HepG2 (cell line): ENCODE results near the gene CCDC158. TPM values are rescaled to one million over a fixed set of nuclear protein-coding genes. Genes with fewer than 3 reads are reported as not detected.

Source experiments
- FOXP4 ChIP-seq: sonication (generic); formaldehyde crosslinking; IDR thresholded peaks from 2 replicates; pipeline ENCODE4 v1.4.0; 2020; ENCODE audit warnings: missing genetic modification reagents
- SAP130 ChIP-seq: IDR thresholded peaks from 2 replicates; pipeline ENCODE4 v1.6.1; 2016; ENCODE audit warnings: low read depth
- ZBTB20 ChIP-seq: sonication (generic); formaldehyde crosslinking; IDR thresholded peaks from 2 replicates; pipeline ENCODE4 v1.8.1; 2023; ENCODE audit warnings: missing genetic modification reagents, low read depth, mild to moderate bottlenecking, borderline replicate concordance
- ZNF292 ChIP-seq: sonication (generic); formaldehyde crosslinking; IDR thresholded peaks from 2 replicates; pipeline ENCODE4 v1.8.1; 2022; ENCODE audit warnings: mild to moderate bottlenecking, low read depth, missing genetic modification reagents, borderline replicate concordance
- ZNF510 ChIP-seq: sonication (generic); formaldehyde crosslinking; IDR thresholded peaks from 2 replicates; pipeline ENCODE4 v1.4.0; 2020; ENCODE audit warnings: low read depth, mild to moderate bottlenecking, missing genetic modification reagents
- ZNF709 ChIP-seq: sonication (generic); formaldehyde crosslinking; IDR thresholded peaks from 2 replicates; pipeline ENCODE4 v1.5.0; 2020; ENCODE audit warnings: mild to moderate bottlenecking, missing genetic modification reagents
- ZNF784 ChIP-seq: sonication (generic); formaldehyde crosslinking; IDR thresholded peaks from 2 replicates; pipeline ENCODE4 v1.5.1; 2020; ENCODE audit warnings: missing genetic modification reagents, mild to moderate bottlenecking, borderline replicate concordance
- ZNF792 ChIP-seq: IDR thresholded peaks from 2 replicates; pipeline ENCODE4 v1.6.1; 2016
- ZSCAN9 ChIP-seq: IDR thresholded peaks from 2 replicates; pipeline ENCODE4 v1.6.1; 2016; ENCODE audit warnings: borderline replicate concordance
- polyA plus RNA-seq, 8 experiments: library from polyadenylated mRNA; depleted of rRNA in 3 of 8; stranded (reverse) in 7 of 8; unstranded in 1 of 8; fragments of >200 nt; fragmentation: Illumina TruSeq in 4 of 8; extraction: Trizol in 4 of 8; gene quantifications; 2 replicates each; pipeline versions ENCODE4 v1.2.1 to v1.2.3, GENCODE V29; 2011 to 2016; ENCODE audit warnings: low read depth in 4 of 8, missing spikeins in 1 of 8, mixed read lengths in 1 of 8; ENCODE audit not compliant: insufficient read depth in 1 of 8
- total RNA-seq, 5 experiments: library from RNA; depleted of rRNA; stranded (reverse); fragments of >200 nt; fragmentation: Illumina TruSeq; extraction: Trizol; gene quantifications; 2 replicates each; pipeline ENCODE4 v1.2.3, GENCODE V29; 2016; ENCODE audit warnings: low read depth in 1 of 5
- TF ChIP-seq, protein P1 (sequence below), 2 experiments: sonication (generic) in 1 of 2; formaldehyde crosslinking in 1 of 2; IDR thresholded peaks; 2 replicates each; pipeline versions ENCODE4 v1.6.1 to v1.9.0; 2014 to 2022; ENCODE audit warnings: antibody characterized with exemption in 1 of 2, borderline replicate concordance in 1 of 2, inconsistent platforms in 1 of 2, low read depth in 1 of 2, missing genetic modification reagents in 1 of 2
- TF ChIP-seq, protein P2 (sequence below): sonication (generic); formaldehyde crosslinking; IDR thresholded peaks from 2 replicates; pipeline ENCODE4 v1.5.1; 2020; ENCODE audit warnings: mild to moderate bottlenecking, missing genetic modification reagents, moderate library complexity
- TF ChIP-seq, protein P3 (sequence below): sonication (generic); formaldehyde crosslinking; IDR thresholded peaks from 2 replicates; pipeline ENCODE4 v1.4.0; 2020; ENCODE audit warnings: mild to moderate bottlenecking, missing genetic modification reagents

The CCDC158 gene
- total and polyA plus RNA-seq, 2 of the 13 experiments (the other 11 are each of a cell fraction or from before 2014, with no cell fraction given), result not detected

DNA sequence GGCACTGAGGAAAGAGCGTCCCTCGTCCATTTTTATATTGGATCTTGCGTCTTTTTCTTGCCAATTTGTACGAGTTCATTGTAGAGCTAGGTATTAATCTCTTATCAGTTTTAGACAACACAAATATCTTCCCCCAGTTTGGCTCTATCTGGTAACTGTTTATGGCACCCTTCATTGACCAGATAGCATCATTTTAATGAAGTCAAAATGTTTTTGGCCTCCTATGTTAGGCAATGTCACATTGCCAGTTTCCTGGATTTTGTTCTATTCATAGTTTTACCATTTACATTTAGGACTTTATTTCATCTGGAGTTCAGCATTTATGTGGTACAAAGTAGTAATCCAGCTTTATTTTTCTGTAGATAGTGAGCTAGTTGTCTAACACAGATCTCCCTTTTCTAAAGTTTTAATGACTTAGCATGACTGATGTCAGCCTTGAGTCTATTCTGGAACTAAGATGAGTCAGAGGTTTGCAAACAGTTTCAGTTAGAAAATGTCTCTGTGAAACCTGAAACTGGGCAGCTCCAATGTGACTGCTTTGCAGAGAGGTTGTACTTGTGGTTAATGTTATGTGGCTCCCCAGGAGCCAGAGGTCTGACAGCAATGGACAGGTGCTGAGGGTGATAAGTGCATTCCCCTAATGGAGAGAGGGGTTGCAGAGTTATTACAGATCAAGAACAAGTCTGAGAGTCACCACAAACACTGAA, 119.7 kb downstream of the CCDC158 start (continued):
- TF ChIP-seq, protein P1, sequence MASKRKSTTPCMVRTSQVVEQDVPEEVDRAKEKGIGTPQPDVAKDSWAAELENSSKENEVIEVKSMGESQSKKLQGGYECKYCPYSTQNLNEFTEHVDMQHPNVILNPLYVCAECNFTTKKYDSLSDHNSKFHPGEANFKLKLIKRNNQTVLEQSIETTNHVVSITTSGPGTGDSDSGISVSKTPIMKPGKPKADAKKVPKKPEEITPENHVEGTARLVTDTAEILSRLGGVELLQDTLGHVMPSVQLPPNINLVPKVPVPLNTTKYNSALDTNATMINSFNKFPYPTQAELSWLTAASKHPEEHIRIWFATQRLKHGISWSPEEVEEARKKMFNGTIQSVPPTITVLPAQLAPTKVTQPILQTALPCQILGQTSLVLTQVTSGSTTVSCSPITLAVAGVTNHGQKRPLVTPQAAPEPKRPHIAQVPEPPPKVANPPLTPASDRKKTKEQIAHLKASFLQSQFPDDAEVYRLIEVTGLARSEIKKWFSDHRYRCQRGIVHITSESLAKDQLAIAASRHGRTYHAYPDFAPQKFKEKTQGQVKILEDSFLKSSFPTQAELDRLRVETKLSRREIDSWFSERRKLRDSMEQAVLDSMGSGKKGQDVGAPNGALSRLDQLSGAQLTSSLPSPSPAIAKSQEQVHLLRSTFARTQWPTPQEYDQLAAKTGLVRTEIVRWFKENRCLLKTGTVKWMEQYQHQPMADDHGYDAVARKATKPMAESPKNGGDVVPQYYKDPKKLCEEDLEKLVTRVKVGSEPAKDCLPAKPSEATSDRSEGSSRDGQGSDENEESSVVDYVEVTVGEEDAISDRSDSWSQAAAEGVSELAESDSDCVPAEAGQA (IDR thresholded peaks at IDR 0.05; ENCODE audit: low read depth), result no peak
- TF ChIP-seq, protein P1 (CRISPR knock-in tag; IDR thresholded peaks at IDR 0.05; ENCODE audit: borderline replicate concordance), result no peak
- TF ChIP-seq SAP130 (CRISPR knock-in tag), result peak; percentile 77
- peak; percentile 98 for TF ChIP-seq ZNF792
- no peak for TF ChIP-seq FOXP4 (CRISPR knock-in tag)
- 0 out of 2 replicates have a peak, but pooled peaks have one; percentile 25 for TF ChIP-seq ZSCAN9 (CRISPR knock-in tag)
- no peak for TF ChIP-seq ZBTB20
- TF ChIP-seq, protein P2, sequence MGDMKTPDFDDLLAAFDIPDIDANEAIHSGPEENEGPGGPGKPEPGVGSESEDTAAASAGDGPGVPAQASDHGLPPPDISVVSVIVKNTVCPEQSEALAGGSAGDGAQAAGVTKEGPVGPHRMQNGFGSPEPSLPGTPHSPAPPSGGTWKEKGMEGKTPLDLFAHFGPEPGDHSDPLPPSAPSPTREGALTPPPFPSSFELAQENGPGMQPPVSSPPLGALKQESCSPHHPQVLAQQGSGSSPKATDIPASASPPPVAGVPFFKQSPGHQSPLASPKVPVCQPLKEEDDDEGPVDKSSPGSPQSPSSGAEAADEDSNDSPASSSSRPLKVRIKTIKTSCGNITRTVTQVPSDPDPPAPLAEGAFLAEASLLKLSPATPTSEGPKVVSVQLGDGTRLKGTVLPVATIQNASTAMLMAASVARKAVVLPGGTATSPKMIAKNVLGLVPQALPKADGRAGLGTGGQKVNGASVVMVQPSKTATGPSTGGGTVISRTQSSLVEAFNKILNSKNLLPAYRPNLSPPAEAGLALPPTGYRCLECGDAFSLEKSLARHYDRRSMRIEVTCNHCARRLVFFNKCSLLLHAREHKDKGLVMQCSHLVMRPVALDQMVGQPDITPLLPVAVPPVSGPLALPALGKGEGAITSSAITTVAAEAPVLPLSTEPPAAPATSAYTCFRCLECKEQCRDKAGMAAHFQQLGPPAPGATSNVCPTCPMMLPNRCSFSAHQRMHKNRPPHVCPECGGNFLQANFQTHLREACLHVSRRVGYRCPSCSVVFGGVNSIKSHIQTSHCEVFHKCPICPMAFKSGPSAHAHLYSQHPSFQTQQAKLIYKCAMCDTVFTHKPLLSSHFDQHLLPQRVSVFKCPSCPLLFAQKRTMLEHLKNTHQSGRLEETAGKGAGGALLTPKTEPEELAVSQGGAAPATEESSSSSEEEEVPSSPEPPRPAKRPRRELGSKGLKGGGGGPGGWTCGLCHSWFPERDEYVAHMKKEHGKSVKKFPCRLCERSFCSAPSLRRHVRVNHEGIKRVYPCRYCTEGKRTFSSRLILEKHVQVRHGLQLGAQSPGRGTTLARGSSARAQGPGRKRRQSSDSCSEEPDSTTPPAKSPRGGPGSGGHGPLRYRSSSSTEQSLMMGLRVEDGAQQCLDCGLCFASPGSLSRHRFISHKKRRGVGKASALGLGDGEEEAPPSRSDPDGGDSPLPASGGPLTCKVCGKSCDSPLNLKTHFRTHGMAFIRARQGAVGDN (CRISPR knock-in tag), result no peak
- TF ChIP-seq ZNF784, result no peak
- TF ChIP-seq, protein P3, sequence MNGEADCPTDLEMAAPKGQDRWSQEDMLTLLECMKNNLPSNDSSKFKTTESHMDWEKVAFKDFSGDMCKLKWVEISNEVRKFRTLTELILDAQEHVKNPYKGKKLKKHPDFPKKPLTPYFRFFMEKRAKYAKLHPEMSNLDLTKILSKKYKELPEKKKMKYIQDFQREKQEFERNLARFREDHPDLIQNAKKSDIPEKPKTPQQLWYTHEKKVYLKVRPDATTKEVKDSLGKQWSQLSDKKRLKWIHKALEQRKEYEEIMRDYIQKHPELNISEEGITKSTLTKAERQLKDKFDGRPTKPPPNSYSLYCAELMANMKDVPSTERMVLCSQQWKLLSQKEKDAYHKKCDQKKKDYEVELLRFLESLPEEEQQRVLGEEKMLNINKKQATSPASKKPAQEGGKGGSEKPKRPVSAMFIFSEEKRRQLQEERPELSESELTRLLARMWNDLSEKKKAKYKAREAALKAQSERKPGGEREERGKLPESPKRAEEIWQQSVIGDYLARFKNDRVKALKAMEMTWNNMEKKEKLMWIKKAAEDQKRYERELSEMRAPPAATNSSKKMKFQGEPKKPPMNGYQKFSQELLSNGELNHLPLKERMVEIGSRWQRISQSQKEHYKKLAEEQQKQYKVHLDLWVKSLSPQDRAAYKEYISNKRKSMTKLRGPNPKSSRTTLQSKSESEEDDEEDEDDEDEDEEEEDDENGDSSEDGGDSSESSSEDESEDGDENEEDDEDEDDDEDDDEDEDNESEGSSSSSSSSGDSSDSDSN (CRISPR knock-in tag), result no peak
- TF ChIP-seq ZNF709, result no peak
- TF ChIP-seq ZNF292 (CRISPR knock-in tag), result peak; percentile 34; the same call in 1 of the 2 replicates
- TF ChIP-seq ZNF510 (CRISPR knock-in tag), result no peak
